IMR-90 (cell line): ENCODE measurements around the gene PRKCB.

Experiments
- CTCF ChIP-seq: conservative IDR thresholded peaks from 2 replicates; pipeline ENCODE4 v1.5.1; 2012; ENCODE audit warnings: mild to moderate bottlenecking, low read depth, low read length, improper control_type of control experiment
- MXI1 ChIP-seq: IDR thresholded peaks from 2 replicates; pipeline ENCODE4 v1.6.1; 2012; ENCODE audit warnings: low read depth, mild to moderate bottlenecking, low read length, moderate library complexity, borderline replicate concordance
- POLR2A ChIP-seq: IDR thresholded peaks from 2 replicates; pipeline ENCODE4 v1.6.1; 2012; ENCODE audit warnings: mild to moderate bottlenecking, low read depth, low read length

GRCh38 chr16:23944381-23944780 lies 108.6 kb downstream of the PRKCB start:
- TF ChIP-seq POLR2A: no peak
- TF ChIP-seq CTCF: no peak
- no peak for TF ChIP-seq MXI1
